ENCODE data around the gene GPR146.

The GPR146 gene

DNA sequence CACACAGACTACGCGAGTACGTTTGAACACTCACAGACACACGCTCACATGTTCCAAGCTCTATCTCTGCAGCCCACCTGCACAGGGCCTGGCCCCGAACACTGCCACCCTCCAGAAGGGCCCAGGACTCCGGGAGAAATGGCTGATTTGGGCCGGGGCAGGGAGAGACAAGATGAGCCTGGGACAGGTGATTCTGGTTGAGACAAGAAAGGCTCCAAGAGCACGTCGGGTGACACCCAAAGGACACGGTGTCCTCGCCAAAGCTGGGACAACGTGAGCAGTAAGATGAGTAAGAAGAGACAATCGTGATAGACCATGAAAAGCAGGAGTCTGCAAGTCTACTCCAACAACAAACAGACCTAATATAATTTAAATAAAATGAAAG, 52.8 kb downstream of the GPR146 start:
- DNase-seq, result no peak

DNA sequence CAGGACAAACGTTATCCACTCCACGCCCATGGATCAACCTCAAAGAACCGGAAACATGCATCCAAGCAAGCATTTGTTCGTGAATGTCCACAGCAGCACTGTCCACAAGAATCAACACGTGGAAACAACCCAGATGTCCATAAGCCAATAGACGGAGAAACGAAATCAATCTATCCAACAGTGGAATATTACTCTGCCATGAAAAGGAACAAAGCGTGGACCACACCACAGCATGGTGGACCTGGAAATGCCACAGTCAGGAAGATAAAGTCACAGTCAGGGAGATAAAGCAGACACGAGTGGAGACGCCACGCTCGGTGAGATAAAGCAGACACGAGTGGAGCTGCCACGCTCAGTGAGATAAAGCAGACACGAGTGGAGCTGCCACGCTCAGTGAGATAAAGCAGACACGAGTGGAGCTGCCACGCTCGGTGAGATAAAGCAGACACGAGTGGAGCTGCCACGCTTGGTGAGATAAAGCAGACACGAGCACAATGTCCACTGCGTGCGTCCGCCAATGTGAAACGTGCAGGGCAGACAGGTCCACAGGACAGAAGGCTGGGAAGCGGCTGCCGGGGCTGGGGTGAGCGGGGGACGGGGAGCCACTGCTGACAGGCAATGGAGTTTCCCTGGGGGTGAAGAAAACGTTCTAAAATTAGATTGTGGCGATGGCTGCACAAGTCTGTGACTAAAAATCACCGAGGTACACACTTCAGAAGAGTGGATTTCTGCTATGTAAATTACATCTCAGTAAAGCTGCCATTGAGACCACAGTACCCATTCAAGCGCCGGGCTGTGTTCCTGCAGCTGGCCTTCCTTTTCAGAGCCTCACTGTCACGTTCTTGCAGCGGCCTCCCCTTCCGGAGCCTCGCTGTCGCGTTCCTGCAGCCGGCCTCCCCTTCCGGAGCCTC, 54.2 kb downstream of the GPR146 start:
- no peak for DNase-seq

DNA sequence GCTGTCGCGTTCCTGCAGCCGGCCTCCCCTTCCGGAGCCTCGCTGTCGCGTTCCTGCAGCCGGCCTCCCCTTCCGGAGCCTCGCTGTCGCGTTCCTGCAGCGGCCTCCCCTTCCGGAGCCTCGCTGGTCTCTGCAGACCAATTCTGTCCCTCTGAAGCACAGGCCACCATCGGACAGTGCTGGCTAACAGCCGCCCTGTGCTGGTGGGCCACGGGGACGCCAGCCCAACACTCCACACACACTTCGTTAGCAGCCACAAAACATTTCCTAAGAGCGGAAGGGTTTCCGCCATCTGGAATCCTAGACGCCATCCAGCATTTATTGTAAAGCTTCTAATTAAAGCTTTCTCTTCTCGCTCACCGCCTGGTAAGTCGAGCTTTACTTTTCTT, 54.8 kb downstream of the GPR146 start:
- DNase-seq, result no peak

DNA sequence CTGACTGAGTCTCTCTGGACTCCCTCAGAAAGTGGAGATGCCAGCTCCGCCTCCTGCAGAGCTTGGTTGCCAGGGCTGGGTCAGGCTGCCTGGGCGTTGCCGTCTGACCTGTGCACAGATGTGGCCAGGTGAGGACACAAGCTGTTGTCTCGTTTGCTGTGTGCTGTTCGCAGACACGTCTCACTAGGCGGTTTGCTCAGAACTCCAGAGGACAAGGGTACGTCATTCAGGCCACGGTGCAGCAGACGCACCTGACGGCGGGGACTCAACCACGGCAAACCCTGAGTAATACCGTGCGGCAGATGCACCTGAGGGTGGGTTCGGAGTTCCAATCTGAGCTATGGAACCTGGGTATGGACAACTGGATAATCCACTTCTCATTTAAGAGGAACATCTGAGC, 55.3 kb downstream of the GPR146 start:
- DNase-seq, result no peak

DNA sequence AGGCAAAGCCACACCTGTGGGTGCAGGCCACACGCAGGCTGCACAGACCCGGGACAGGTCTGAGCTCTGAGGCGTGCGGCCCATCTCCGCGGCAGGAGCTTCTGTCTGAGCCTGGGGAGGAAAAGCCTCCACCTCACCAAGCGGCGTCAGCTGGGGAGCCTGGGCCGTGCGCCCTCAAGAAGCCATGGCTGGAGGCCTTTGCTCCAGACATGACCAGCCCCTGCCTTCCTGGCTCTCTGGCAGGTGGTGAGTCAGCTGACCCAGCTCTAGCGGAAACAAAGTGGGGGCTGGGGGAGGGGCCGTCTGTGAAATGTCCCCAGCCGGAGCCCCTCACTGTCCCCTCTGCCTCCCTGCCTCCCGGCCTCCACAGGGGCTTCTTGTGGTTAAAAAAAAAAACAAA, 56.0 kb downstream of the GPR146 start:
- no peak for DNase-seq

DNA sequence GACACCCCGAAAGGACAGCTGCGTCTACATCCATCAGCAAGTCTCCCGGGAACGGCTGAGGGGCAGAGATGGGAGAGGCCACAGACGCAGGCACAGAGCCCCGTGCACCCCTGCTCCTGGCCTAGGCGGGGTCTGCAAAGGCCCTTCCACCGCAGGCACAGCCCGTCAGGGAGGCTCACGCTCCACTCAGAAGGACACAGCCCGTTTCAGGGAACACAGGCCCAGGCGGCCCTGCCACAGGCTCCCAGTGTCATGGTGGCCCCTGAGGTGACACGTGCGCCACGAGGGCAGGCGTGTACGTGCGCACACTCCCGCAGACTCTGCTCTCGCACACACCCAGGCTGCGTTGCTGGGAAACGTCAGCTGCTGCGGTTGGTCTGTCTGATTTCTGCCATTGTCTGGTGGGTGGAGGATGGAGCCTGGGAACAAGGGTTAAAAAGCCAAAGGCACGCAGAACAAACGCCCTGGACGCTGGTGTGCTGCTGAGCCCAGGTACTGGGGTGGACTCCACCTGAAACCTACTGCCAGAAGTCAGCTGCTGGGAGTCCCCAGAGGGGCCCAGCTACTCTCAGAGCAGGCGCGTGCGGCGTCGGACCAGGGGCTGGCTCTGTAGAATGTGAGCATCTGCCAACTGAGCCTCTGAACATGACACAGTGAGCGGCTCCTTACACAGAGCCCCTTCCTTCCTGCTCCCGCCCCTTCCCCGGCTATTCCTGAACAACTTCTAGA, 56.7 kb downstream of the GPR146 start:
- DNase-seq, result no peak

DNA sequence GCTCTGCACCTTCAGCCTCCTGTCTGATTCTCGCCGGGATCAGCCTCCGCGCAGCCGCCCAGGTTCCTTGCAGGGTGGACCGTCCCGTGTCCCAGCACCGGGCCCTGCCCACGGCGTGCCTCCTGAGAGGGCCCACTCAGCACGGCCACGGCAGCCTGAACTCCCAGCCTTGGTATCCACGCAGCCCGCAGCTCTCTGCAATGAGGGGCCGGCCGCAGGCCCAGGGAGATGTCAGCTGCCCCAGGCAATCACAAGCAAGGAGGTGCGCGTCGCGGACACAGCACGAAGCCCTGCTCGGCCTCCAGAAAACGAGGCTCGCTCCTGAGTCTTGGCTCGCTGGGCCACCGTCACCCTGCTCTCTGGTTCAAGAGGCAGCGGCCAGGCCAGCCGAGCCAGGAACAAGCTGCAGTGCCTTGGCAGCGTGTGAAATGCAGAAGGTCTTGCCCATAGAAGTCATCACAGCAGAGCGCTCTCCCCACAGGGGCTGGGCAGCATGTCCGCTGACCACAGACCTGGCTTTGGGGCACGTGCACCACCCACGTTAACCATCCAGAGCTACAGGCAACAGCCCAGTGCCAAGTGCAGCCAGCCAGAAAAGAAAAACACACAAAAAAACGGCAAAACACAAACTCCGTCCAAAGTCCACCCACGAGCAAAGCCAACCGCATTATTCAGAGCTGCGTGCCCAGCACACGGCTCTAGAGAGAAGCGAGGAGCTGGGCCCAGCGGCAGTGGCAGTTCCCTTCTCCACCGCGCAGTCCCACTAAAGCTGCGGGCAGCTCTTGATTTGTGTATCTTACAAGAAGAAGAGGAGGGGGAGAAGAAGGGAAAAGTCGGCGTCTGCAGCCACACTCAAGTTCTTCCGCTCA, 57.5 kb downstream of the GPR146 start:
- no peak for DNase-seq

DNA sequence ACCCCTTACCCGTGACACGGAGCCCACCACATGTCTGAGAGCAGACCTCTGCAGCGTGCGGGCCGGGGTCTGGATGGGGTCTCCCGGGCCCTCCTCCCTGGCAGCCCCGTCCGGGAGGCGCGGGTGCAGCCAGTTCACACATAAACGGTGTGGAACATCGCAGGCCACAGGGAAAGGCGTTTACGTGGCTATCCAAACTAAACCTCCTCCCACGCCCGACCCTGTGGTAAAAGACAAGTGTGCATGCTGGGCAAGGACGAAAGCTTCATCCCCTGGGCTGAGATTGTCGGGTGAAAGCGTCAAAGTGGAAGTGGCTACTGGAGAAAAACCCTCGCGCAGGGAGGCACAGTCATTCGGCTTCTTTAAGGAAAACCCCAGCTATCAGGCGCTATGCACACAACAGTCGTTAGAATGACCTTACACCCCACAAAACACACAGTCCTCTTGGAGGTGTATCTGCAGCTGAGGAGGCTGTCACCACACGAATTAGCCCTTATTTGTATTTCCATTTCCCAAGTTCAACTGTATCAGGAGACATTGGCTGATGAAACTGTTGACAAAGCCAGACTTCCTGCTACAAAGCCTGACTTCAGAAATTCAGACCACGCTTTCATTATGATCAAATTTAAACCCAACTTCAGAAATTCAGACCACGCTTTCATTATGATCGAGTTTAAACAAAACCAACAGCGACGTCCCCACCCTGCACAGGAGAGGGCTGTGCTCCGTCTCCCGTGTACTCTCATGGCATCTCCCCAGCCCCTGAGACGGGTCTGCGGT, 58.9 kb downstream of the GPR146 start:
- no peak for DNase-seq

DNA sequence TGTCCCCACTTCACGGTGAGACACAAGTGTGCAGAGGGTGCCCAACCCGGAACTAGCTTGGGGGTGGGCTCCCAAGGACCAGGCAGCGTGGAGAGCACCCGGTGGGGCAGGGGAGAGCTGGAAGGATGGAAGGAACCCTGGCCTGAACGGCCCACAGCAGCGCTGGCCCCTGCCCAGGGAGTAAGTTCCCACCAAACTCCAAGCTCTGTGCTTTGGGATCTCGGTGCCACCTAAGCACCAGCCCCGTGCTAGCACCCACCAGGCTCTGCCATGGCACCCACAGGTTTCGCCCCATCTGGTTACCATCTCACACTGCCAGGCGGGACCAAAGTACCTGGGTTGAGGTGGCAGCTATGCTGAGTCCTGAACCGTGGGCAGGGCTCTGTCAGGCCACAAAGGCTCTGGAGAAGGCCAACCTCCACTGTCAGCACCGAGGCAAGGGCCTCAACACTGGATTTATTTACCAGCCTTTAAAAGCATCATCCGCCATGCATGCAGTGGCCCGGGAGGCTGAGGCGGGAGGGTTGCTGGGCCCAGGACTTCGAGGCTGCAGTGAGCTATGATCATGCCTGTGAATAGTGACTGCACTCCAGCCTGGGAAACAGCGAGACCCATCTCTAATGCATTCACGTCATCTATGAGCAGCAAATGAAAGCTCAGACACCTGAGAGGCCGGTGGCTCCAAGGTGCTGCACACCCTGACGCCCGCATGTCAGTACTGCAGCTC, 59.6 kb downstream of the GPR146 start:
- no peak for DNase-seq

DNA sequence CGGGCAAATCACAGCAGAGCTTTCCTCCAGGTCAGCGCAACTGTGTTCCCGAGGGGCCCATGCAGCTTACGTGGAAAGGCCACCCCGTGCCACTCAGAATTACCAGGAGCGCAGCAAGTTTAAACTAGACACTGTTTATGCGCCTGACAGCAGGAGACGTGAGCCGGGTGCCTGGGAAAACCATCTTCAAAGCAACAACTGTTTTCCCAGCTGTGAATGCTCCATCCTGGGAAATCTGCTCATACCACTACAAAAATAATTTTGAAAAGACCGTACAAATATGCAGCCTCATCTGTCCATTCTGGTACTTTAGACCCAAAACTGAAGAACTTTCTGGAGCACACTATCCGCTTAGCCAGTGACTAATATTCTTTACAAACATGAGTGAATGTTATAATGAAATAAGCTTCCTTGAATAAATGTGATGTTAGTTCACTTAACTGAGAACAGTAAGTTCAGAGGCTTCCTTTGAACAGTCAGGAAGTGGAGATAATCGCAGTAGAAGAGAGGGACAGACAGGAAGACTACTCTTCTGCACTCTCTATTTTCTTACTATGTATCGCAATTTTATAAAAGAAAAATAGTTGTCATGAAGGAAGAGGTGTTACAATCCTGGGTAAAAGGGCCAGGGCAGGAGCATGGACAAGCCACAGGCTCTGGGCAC, 60.3 kb downstream of the GPR146 start:
- no peak for DNase-seq

DNA sequence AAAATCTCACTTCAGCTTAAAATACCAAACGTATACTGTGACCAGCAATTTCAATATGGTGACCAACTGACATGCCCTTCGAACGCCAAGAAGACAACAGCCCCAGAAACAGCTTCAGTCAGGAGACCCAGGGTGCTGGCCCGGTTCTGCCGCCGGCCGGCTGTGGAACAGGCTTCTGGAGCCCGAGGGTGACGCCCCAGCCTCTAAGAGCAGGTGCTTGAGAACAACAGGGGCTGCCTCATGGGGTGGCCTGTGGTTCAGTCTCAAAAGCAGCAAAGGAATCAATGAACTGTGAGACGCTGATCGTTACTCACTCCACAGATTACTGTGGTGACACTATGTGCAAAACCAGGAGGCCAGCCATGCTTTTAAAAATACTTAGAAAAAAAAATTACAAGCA, 60.8 kb downstream of the GPR146 start:
- DNase-seq, result no peak

DNA sequence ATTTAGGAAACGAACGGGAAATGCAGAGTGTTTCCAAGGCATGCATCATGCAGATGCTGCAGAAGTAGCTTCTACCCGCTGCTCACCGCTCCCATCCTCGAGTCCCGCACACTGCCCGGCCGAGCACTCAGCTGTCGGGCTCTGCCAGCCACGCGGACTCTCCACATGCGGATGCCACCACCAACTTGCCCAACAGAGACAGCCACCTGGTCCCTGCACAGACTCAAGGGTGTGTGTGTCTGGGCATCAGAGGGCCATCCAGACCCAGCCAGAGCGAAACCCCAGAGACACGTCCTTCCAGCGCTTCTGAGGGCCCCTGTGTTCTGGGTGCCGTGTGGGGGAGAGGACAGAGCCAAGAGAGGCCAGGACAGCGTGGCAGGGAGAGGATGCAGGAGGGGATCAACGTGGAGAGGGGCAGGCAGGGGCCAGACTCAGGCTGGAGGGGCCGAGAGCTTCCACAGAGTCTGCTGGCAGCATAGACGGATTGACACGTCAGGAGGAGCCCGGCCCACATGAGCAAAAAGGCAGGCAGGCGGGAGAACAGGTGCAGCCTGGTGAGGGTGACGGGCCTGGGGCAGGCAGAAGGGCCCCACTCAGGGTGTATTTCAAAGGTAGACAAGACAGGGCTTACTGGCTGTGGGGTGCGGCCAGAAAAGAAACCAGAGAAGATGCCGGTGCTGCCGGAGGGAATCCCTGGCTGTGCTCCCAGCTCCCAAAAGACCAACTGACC, 61.9 kb downstream of the GPR146 start:
- no peak for DNase-seq

DNA sequence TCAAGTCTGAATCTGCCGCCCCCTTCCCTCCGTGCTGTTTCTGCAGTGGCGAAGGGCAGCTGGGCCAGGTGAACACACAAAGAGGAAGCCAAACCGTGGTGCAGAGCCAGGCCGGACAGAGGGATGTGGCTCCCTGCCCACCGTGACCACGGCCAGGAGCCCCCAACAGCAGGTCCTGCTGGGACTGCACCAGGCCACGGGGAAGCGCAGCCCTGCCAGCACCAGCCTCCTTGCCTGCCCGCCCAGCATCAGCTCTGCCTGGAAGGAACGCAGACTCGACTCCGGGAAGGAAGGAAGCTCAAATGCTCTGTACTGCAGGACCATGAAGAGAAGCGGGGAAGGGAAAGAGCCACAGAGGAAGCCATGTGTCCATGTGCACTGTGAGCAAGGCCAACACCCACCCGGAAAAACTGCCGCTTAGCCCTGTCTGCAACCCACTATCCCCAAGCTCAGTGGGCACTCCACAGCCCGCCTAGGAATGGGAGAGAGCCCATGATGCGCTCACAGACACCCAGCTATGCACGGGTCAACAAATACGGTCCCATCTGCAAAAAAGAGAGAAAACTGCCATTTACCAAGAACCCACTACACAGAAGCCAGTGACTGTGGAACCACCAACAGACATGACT, 62.6 kb downstream of the GPR146 start:
- no peak for DNase-seq

DNA sequence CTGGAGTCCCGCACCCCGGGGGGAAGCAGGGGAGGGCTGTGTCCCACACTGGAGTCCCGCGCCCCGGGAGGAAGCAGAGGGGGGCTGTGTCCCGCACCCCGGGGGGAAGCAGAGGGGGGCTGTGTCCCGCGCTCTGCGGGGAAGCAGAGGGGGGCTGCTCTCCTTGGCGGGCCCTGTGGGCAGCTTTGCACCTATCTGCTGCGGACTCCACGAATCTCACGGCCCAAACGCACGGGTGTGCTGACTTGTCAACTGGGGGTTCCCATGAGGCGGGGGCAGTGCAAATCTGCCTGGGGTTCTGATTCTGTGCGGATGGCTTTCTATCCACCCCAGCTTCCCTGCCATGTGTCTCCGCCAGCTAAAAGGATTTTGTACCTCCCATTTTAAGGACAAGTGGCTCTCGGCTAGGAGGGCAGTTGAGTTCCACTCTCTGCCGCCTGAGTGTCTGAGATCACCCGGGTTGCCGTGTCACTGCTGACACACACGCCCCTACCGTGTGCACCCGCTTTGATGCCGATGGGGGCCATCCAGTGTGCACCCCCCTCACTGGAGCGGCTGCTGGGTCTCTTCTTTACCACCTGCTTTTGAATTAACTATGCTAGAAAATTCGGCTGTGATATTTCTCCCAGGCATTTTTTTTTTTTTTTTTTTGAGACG, 64.0 kb downstream of the GPR146 start:
- no peak for DNase-seq
